C4-2B (cell line): ENCODE measurements around the gene TPP1.
A peak's percentile ranks its signal among the peaks of the same experiment; 100 is the strongest.

Source experiments
- CTCF ChIP-seq: fragments of 450-650 bp; conservative IDR thresholded peaks from 2 replicates; pipeline ENCODE4 v1.5.1; 2017; ENCODE audit warnings: mild to moderate bottlenecking
- ZFX ChIP-seq: fragments of 450-650 bp; IDR thresholded peaks from 2 replicates; pipeline ENCODE4 v1.6.1; 2017

- TF ChIP-seq CTCF (no peak), ZFX (peak; percentile 40; the same call in 1 of the 2 replicates)
Measured at GRCh38 chr11:6567371-6567745, 51.9 kb downstream of the TPP1 start.
